ENCODE data around the gene RAD18.

GRCh38 chr3:8863891-8864290 is 99.4 kb downstream of the RAD18 start:
- no peak for TF ChIP-seq POLR2A (IDR thresholded peaks at IDR 0.05)
- TF ChIP-seq, protein P1, sequence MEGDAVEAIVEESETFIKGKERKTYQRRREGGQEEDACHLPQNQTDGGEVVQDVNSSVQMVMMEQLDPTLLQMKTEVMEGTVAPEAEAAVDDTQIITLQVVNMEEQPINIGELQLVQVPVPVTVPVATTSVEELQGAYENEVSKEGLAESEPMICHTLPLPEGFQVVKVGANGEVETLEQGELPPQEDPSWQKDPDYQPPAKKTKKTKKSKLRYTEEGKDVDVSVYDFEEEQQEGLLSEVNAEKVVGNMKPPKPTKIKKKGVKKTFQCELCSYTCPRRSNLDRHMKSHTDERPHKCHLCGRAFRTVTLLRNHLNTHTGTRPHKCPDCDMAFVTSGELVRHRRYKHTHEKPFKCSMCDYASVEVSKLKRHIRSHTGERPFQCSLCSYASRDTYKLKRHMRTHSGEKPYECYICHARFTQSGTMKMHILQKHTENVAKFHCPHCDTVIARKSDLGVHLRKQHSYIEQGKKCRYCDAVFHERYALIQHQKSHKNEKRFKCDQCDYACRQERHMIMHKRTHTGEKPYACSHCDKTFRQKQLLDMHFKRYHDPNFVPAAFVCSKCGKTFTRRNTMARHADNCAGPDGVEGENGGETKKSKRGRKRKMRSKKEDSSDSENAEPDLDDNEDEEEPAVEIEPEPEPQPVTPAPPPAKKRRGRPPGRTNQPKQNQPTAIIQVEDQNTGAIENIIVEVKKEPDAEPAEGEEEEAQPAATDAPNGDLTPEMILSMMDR (IDR thresholded peaks at IDR 0.05), result no peak
